Psoas muscle (tissue), 8 donors: ENCODE results near the gene CELF4. TPM values are rescaled to one million over a fixed set of nuclear protein-coding genes. Genes with fewer than 3 reads are reported as not detected.

Experiments used
- ATAC-seq, 4 donors: fragments of 200-7000 bp; cut with Tn5 transposase; one replicate each; pipeline ENCODE4 v1.9.1; 2020; ENCODE audit warnings: moderate library complexity in 3 of 4, mild to moderate bottlenecking in 2 of 4
- DNase-seq, 2 donors: peaks; one replicate each; pipeline ENCODE4 v3.0.0-alpha.2; 2020
- H3K27ac ChIP-seq: fragments of 200-600 bp; one replicate; pipeline ENCODE4 v1.8.0; 2022
- H3K27me3 ChIP-seq, 3 donors: fragments of 200-600 bp in 1 of 3; one replicate each; pipeline versions ENCODE4 v1.6.1 to v1.8.0; 2013 to 2022; ENCODE audit warnings: low read length in 2 of 3, mild to moderate bottlenecking in 2 of 3, moderate library complexity in 1 of 3; ENCODE audit not compliant: insufficient read depth in 3 of 3
- H3K36me3 ChIP-seq, 2 donors: fragments of 200-600 bp in 1 of 2; one replicate each; pipeline versions ENCODE4 v1.6.1 to v1.8.0; 2013 to 2022; ENCODE audit warnings: low read depth in 1 of 2, mild to moderate bottlenecking in 1 of 2, moderate library complexity in 1 of 2; ENCODE audit not compliant: insufficient read depth in 1 of 2
- H3K4me1 ChIP-seq: fragments of 200-600 bp; one replicate; pipeline ENCODE4 v1.8.0; 2022
- H3K4me3 ChIP-seq: fragments of 200-600 bp; one replicate; pipeline ENCODE4 v1.8.0; 2022; ENCODE audit warnings: mild to moderate bottlenecking
- H3K9me3 ChIP-seq: fragments of 200-600 bp; one replicate; pipeline ENCODE4 v1.8.0; 2022
- CTCF ChIP-seq: fragments of 200-600 bp; IDR thresholded peaks from one replicate; pipeline ENCODE4 v1.8.0; 2022; ENCODE audit warnings: antibody characterized with exemption
- WGBS, 3 donors: extraction: QIAGEN DNeasy Blood & Tissue Kit; methylation state at CpG; one replicate each; pipeline versions ENCODE4 v1.1.6 to v1.1.7; 2013; 5-methylcytosine and 5-hydroxymethylcytosine counted together
- intact Hi-C, 2 donors: fragments of 100-400 bp; cut with DNase I; formaldehyde crosslinking; loops; one replicate each; pipeline versions ENCODE4 v1.11.0 to v1.14.2; 2022
- polyA plus RNA-seq, 3 donors: library from polyadenylated mRNA; stranded (reverse); fragments of 200-250 nt; gene quantifications; one replicate each; pipeline ENCODE4 v1.2.3, GENCODE V29; 2013
- total RNA-seq, 4 donors: library from RNA; stranded (reverse); fragmentation: NEBNext Ultra II Directional in 2 of 4; extraction: Animal tissue kit (Norgen Biotek cat#: 25700) in 2 of 4; gene quantifications; one replicate each; pipeline versions ENCODE4 v1.2.1 to v1.2.4, GENCODE V29; 2021 to 2023
- donor health status: healthy with polysubstance abuse.
- donor health status: DM: no; HTN: no; CAD: no; lungs with moderate emphysema.
- donor health status: Bipolar disorder and iron deficiency.
- donor health status: healthy.
- donor health status: DM: yes; HTN: yes; CAD: no.
- donor health status: DM: no; HTN: no; CAD: no.
- donor health status: DM: no; HTN: no; CAD: no.
- donor health status: DM: yes; HTN: yes; CAD: no.

The CELF4 gene
- total and polyA plus RNA-seq, 7 donors: 0.17 to 0.28 (median 0.17) TPM; not detected in 3

GRCh38 chr18:37484983-37485834, 80.4 kb downstream of the CELF4 start:
- peak in 1 of 2 donors; percentile 19 for DNase-seq

GRCh38 chr18:37483984-37484819, 81.4 kb downstream of the CELF4 start:
- Histone ChIP-seq H3K36me3 (no peaks in the 10 kb centered on the region), H3K27ac (no peak overlapping the region), H3K27me3 (peaks cover 0 to 70% (median 25%) of the 10 kb centered on the region in 3 donors), H3K4me3 (no peak overlapping the region), H3K4me1 (no peaks in the 10 kb centered on the region), H3K9me3 (no peaks in the 10 kb centered on the region)
- TF ChIP-seq CTCF: no peak
- ATAC-seq: no peak
- no peak for DNase-seq
- 12 to 16% (median 15%) methylated on average over 17 of the region's 17 CpGs for WGBS, 3 donors
- intact Hi-C loops: loop anchor here in 1 of 2 donors (5.0 kb wide), 1 partner anchor 142 kb away; no protein-coding TSS in a partner anchor

More at GRCh38 chr18:37484983-37485834, 80.4 kb downstream of the CELF4 start:
- ATAC-seq: peak; percentile 73 to 80 (median 78)
- Histone ChIP-seq H3K27ac (no peak overlapping the region), H3K4me3 (peak overlapping the region; percentile 55), H3K9me3 (no peaks in the 10 kb centered on the region), H3K27me3 (peaks cover 0 to 80% (median 30%) of the 10 kb centered on the region in 3 donors), H3K36me3 (no peaks in the 10 kb centered on the region), H3K4me1 (no peaks in the 10 kb centered on the region)
- WGBS, 3 donors: 1 to 2% (median 1%) methylated on average over 54 to 97 of the region's 98 CpGs
- peak; percentile 45 for TF ChIP-seq CTCF
- intact Hi-C loops: loop anchor here in 1 of 2 donors (5.0 kb wide), 2 partner anchors 57 to 143 kb away; no protein-coding TSS in a partner anchor

DNA sequence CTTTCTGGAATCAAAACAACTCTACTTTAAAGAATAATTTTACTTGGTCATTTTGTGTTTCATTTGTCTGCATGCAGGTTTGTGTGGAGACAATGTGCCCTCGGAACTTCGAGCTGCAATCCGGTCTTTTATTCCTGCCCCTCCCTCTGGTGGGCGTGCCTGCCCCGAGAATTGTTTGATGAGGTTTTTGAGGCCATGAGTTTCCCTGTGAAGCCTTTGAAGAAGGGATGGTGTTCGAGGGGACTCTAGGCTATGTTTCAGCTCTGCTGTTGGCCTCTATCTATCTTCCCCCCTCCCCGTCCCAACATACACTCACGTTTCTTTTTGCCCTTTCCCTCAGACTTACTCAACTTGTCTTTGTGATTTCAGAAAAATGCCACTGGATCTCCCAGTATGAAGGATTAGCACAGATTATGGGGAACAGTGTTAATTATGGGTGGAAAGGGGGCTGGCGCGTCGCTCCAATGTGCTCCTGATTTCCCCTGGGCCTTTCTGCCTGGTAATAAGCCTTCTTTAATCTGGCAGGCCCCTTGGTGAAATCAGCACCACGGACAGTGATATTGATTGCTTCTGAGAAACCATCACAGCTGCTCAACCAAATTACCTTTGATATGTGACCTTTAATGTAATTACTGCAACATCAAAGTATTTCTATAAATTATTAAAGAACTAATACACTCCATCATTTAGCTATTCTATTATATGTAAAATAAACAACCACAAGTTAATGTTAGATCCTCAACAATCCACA, 82.2 kb downstream of the CELF4 start:
- no peak for TF ChIP-seq CTCF
- ATAC-seq (no peak), DNase-seq (no peak)
- Histone ChIP-seq H3K27ac (no peak overlapping the region), H3K36me3 (no peaks in the 10 kb centered on the region), H3K4me3 (no peak overlapping the region), H3K27me3 (peaks cover 0 to 62% (median 24%) of the 10 kb centered on the region in 3 donors), H3K4me1 (no peaks in the 10 kb centered on the region), H3K9me3 (no peaks in the 10 kb centered on the region)
- intact Hi-C loops: loop anchor here in 1 of 2 donors (5.0 kb wide), 1 partner anchor 141 kb away; no protein-coding TSS in a partner anchor
- WGBS, 3 donors: 19 to 26% (median 24%) methylated on average over 12 of the region's 12 CpGs

- peaks cover 0 to 56% (median 17%) of the 10 kb centered on the region in 3 donors for H3K27me3 ChIP-seq
- WGBS, 3 donors: 42 to 55% (median 54%) methylated on average over 3 of the region's 3 CpGs
- H3K36me3 ChIP-seq: no peaks in the 10 kb centered on the region
- intact Hi-C loops: loop anchor here in 1 of 2 donors (5.0 kb wide), 1 partner anchor 140 kb away; no protein-coding TSS in a partner anchor
- no peaks in the 10 kb centered on the region for H3K4me1 ChIP-seq
- no peak for DNase-seq
- no peak for ATAC-seq
- no peaks in the 10 kb centered on the region for H3K9me3 ChIP-seq
- H3K4me3 ChIP-seq: no peak overlapping the region
- TF ChIP-seq CTCF: no peak
- H3K27ac ChIP-seq: no peak overlapping the region
These were observed 83.2 kb downstream of the CELF4 start for GRCh38 chr18:37482433-37482832.
